Measurements from ENCODE around the gene OR10T2.
"Not testable (repeated sequence)": the region's sequence is repeated elsewhere in the genome, so short reads cannot be mapped to it uniquely, and the experiment has no call there.

OR10T2 gene

DNA sequence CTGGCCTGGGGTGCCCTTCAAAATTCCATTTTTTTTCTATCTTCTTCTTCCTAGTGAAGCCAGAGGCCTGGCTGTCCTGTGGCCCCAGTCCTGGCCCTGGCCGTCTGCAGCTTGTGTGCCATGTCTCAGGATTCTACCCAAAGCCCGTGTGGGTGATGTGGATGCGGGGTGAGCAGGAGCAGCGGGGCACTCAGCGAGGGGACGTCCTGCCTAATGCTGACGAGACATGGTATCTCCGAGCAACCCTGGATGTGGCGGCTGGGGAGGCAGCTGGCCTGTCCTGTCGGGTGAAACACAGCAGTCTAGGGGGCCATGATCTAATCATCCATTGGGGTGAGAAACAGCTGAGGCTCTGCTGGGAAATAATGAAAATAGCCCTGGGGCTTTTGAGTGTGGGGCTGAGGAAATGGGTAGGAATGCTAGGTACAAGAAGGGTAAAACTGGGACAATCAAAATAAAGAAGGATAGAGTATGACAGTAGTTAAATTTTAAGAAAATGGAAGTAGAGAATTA lies 43.4 kb downstream of the OR10T2 start:
- DNase-seq: no peak

DNA sequence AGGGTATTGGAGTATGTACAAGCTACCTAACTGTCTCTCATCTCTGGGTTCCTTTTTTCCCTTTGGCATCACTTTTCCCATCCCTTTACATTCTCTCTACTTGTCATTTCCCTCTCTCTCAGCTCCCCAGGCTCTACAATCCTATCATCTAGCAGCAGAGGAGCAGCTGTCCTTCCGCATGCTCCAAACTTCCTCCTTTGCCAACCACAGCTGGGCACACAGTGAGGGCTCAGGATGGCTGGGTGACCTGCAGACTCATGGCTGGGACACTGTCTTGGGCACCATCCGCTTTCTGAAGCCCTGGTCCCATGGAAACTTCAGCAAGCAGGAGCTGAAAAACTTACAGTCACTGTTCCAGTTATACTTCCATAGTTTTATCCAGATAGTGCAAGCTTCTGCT lies 45.0 kb downstream of the OR10T2 start:
- DNase-seq: no peak

DNA sequence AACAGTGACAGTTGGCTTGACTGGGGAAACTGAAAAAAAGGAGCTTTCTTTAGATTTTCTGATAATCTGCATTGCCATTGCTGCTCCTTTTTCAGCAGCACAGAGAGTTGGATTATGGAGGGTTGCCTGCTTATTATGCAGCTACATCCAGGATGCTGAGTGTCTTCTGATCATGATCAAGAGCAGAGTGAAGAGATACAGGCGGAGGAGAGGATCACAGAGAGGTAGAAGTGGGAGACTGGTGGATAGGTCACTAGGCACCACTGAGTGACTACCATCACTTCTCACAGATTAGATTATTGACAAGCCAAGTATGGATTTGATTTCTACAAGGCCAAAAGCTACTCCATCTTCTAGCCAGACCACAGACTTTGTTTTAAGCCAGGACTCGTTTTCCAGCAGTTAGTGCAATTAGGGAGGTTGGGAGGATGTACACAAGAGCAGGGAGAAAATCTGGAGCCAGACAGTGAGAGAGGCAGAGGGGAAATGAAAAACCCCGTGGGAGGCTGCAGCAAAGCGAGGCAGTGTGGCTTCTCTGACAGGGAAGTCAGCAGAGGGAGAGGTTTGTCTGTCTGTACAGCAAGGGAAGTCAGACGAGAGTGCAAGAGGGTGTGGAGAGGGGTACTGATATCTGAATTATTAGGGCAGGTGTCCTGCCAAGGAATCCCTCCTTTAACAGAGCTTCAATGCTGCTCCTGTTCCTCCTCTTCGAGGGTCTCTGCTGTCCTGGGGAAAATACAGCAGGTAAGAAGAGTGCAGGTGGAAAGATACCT lies 45.8 kb downstream of the OR10T2 start, which contains the start of gene CD1E:
TSS of gene CD1E (plus strand) at position 592 of the 773 bp plus-strand sequence. CDS start at position 687, 95 bp downstream.
- no peak for DNase-seq

DNA sequence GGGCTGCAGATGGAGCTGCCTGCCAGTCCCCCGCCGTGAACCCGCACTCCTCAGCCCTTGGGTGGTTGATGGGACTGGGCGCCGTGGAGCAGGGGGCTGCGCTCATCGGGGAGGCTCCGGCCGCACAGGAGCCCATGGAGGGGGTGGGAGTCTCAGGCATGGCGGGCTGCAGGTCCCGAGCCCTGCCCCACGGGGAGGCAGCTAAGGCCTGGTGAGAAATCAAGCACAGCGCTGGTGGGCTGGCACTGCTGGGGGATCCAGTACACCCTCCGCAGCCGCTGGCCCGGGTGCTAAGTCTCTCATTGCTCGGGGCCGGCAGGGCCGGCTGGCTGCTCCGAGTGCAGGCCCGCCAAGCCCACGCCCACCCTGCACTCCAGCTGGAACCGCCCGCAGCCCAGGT lies 50.3 kb downstream of the OR10T2 start:
- DNase-seq: not testable (repeated sequence)
